CD4-positive, alpha-beta T cell (primary cell): Measurements from ENCODE around the gene SLC38A1. TPM values are rescaled to one million over a fixed set of nuclear protein-coding genes. Genes with fewer than 3 reads are reported as not detected.

ENCODE experiments used
- ATAC-seq: fragments of 200-7000 bp; cut with Tn5 transposase; one replicate; pipeline ENCODE4 v1.10.0; 2022; ENCODE audit warnings: mild to moderate bottlenecking; ENCODE audit not compliant: poor library complexity
- CTCF ChIA-PET: fragments of 350-600 bp; sonication (Branson Sonifier 250); formaldehyde crosslinking; loops from one replicate; lab custom pipeline; 2021; ENCODE audit warnings: antibody characterized with exemption, inconsistent platforms; lab: Charles Lee
- POLR2A ChIA-PET: fragments of 350-600 bp; sonication (Branson Sonifier 250); formaldehyde crosslinking; loops from one replicate; lab custom pipeline; 2021; ENCODE audit warnings: antibody characterized with exemption, inconsistent platforms; lab: Charles Lee
- DNase-seq, 14 experiments: peaks; one replicate each; pipeline ENCODE4 v3.0.0-alpha.2; 2013 to 2020; ENCODE audit warnings: mixed read lengths in 2 of 14
- H3K27ac ChIP-seq, 2 donors: one replicate each; pipeline versions ENCODE4 v1.5.1 to v1.7.0; 2013; ENCODE audit warnings: low read length in 2 of 2, low read depth in 1 of 2, mild to moderate bottlenecking in 1 of 2
- H3K27me3 ChIP-seq, 2 experiments: 1 replicate in 1 of 2; 2 replicates in 1 of 2; pipeline versions ENCODE4 v1.6.1 to v1.7.0; 2013; ENCODE audit warnings: low read length in 2 of 2, control low read depth in 1 of 2, mild to moderate bottlenecking in 1 of 2, moderate library complexity in 1 of 2; ENCODE audit not compliant: insufficient read depth in 2 of 2, control insufficient read depth in 1 of 2
- H3K36me3 ChIP-seq: one replicate; pipeline ENCODE4 v1.6.1; 2013; ENCODE audit warnings: low read length, control low read depth; ENCODE audit not compliant: insufficient read depth
- H3K4me1 ChIP-seq: one replicate; pipeline ENCODE4 v1.6.1; 2013; ENCODE audit warnings: low read length, control low read depth; ENCODE audit not compliant: insufficient read depth
- H3K4me3 ChIP-seq: one replicate; pipeline ENCODE4 v1.5.1; 2013; ENCODE audit warnings: mild to moderate bottlenecking, low read length, moderate library complexity
- H3K9me3 ChIP-seq, 2 experiments: 1 replicate in 1 of 2; 2 replicates in 1 of 2; pipeline versions ENCODE4 v1.6.1 to v1.7.0; 2013; ENCODE audit warnings: low read length in 2 of 2, mild to moderate bottlenecking in 2 of 2, control low read depth in 1 of 2, moderate library complexity in 1 of 2; ENCODE audit not compliant: control insufficient read depth in 1 of 2, insufficient read depth in 1 of 2
- H3K27ac Mint-ChIP-seq: one replicate; pipeline ENCODE4 v1.8.0; 2020; ENCODE audit warnings: mixed read lengths
- H3K27me3 Mint-ChIP-seq: one replicate; pipeline ENCODE4 v1.8.0; 2021; ENCODE audit warnings: mixed read lengths
- H3K36me3 Mint-ChIP-seq: one replicate; pipeline ENCODE4 v1.8.0; 2021; ENCODE audit warnings: low read depth, mixed read lengths
- H3K4me1 Mint-ChIP-seq: one replicate; pipeline ENCODE4 v1.8.0; 2021; ENCODE audit warnings: low read depth, mixed read lengths
- H3K4me3 Mint-ChIP-seq: one replicate; pipeline ENCODE4 v1.8.0; 2020; ENCODE audit warnings: mild to moderate bottlenecking, mixed read lengths
- H3K9me3 Mint-ChIP-seq: one replicate; pipeline ENCODE4 v1.8.0; 2020; ENCODE audit warnings: mixed read lengths
- CTCF ChIP-seq: fragments of 200-600 bp; IDR thresholded peaks from one replicate; pipeline ENCODE4 v1.8.0; 2022; ENCODE audit warnings: antibody characterized with exemption, mild to moderate bottlenecking
- intact Hi-C, 2 experiments: fragments of 100-400 bp; cut with DNase I in 1 of 2; cut with micrococcal nuclease in 1 of 2; formaldehyde crosslinking; loops; one replicate each; pipeline versions ENCODE4 v1.15.1 to v1.9.0; 2023 to 2025; cut with DNase I, micrococcal nuclease
- total RNA-seq, 174 experiments: library from RNA in 2 of 174; stranded (reverse) in 2 of 174; gene quantifications; one replicate each; pipeline ENCODE4 v1.2.3 and lab custom pipeline; 2021 to 2026

SLC38A1 gene
- total RNA-seq, 2 experiments from 2014 or later, result 327 to 346 TPM

GRCh38 chr12:46282829-46283228, 14.0 kb upstream of the SLC38A1 start:
- Mint-ChIP-seq H3K9me3 (peaks cover 10% of the 10 kb centered on the region), H3K27ac (no peak overlapping the region), H3K4me1 (no peaks in the 10 kb centered on the region), H3K4me3 (no peak overlapping the region), H3K36me3 (peaks cover 26% of the 10 kb centered on the region), H3K27me3 (no peaks in the 10 kb centered on the region)
- no peaks in the 10 kb centered on the region for H3K36me3 ChIP-seq
- DNase-seq, result no peak
- H3K9me3 ChIP-seq, result peaks cover 26 to 37% of the 10 kb centered on the region in 2 experiments
- H3K27me3 ChIP-seq, result no peaks in the 10 kb centered on the region
- ChIA-PET POLR2A (interaction anchor here (1.5 to 4.7 kb wide), 2 partner anchors 13 to 95 kb away, joined by 3 to 27 read pairs; partner anchors contain the start of gene SLC38A1), CTCF (no interaction called here)
- no peak overlapping the region for H3K27ac ChIP-seq
- H3K4me3 ChIP-seq, result no peak overlapping the region
- intact Hi-C loops, result no loop called here
- no peaks in the 10 kb centered on the region for H3K4me1 ChIP-seq
- no peak for ATAC-seq
- no peak for TF ChIP-seq CTCF

- Histone ChIP-seq H3K27ac (no peak overlapping the region), H3K36me3 (no peaks in the 10 kb centered on the region), H3K9me3 (peaks cover 0 to 8% of the 10 kb centered on the region in 2 experiments), H3K4me1 (no peaks in the 10 kb centered on the region), H3K4me3 (no peak overlapping the region), H3K27me3 (no peaks in the 10 kb centered on the region)
- POLR2A ChIA-PET, result no interaction called here
- ATAC-seq, result no peak
- H3K27ac Mint-ChIP-seq, result peak overlapping the region; percentile 57
- intact Hi-C loops, result no loop called here
- CTCF ChIA-PET, result no interaction called here
- no peak for DNase-seq
- no peaks in the 10 kb centered on the region for H3K9me3 Mint-ChIP-seq
- TF ChIP-seq CTCF, result no peak
- H3K4me1 Mint-ChIP-seq, result peaks cover 21% of the 10 kb centered on the region
- H3K4me3 Mint-ChIP-seq, result no peak overlapping the region
- H3K36me3 Mint-ChIP-seq, result peaks cover 10% of the 10 kb centered on the region
- H3K27me3 Mint-ChIP-seq, result no peaks in the 10 kb centered on the region
These were observed 7.9 kb upstream of the SLC38A1 start for GRCh38 chr12:46276756-46277155.

- H3K27me3 ChIP-seq, result no peaks in the 10 kb centered on the region
- no peaks in the 10 kb centered on the region for H3K9me3 ChIP-seq
- DNase-seq (no peak), ATAC-seq (no peak)
- no peaks in the 10 kb centered on the region for H3K27me3 Mint-ChIP-seq
- intact Hi-C loops, result no loop called here
- H3K36me3 ChIP-seq, result no peaks in the 10 kb centered on the region
- peaks cover 16% of the 10 kb centered on the region for H3K36me3 Mint-ChIP-seq
- ChIA-PET CTCF (interaction anchor here (0.6 to 1.8 kb wide), 6 partner anchors 9 to 920 kb away, joined by 3 to 4 read pairs (median 4); no protein-coding TSS in a partner anchor), POLR2A (interaction anchor here (1.0 to 6.6 kb wide), 2 partner anchors 31 to 55 kb away, joined by 4 to 418 read pairs; no protein-coding TSS in a partner anchor)
- H3K4me3 Mint-ChIP-seq, result peak overlapping the region; percentile 65
- H3K4me1 Mint-ChIP-seq, result peaks cover 47% of the 10 kb centered on the region
- peaks cover 21% of the 10 kb centered on the region for H3K4me1 ChIP-seq
- no peak overlapping the region for H3K27ac ChIP-seq
- no peak for TF ChIP-seq CTCF
- H3K27ac Mint-ChIP-seq, result no peak overlapping the region
- no peak overlapping the region for H3K4me3 ChIP-seq
- no peaks in the 10 kb centered on the region for H3K9me3 Mint-ChIP-seq
These were observed 3.0 kb upstream of the SLC38A1 start for GRCh38 chr12:46271863-46272262.
